HepG2 (cell line): ENCODE results near the gene RAB35. TPM values are rescaled to one million over a fixed set of nuclear protein-coding genes. Genes with fewer than 3 reads are reported as not detected.

Experiments used
- CHD4 ChIP-seq: fragments of 200-600 bp; sonication (generic); IDR thresholded peaks from 2 replicates; pipeline ENCODE4 v1.7.0; 2017; ENCODE audit warnings: mild to moderate bottlenecking, low read length, borderline replicate concordance
- DMAP1 ChIP-seq: IDR thresholded peaks from 2 replicates; pipeline ENCODE4 v1.6.1; 2016
- KLF15 ChIP-seq: sonication (generic); formaldehyde crosslinking; IDR thresholded peaks from 2 replicates; pipeline ENCODE4 v1.8.1; 2023; ENCODE audit warnings: borderline replicate concordance, mild to moderate bottlenecking, inconsistent platforms, missing genetic modification reagents, mixed read lengths
- MAFF ChIP-seq: IDR thresholded peaks from 2 replicates; pipeline ENCODE4 v1.6.1; 2011; ENCODE audit warnings: low read depth, low read length, improper control_type of control experiment
- NRL ChIP-seq: sonication (generic); formaldehyde crosslinking; IDR thresholded peaks from 2 replicates; pipeline ENCODE4 v1.5.0; 2020; ENCODE audit warnings: missing genetic modification reagents, mild to moderate bottlenecking, moderate library complexity, borderline replicate concordance
- SETDB1 ChIP-seq: sonication (generic); formaldehyde crosslinking; IDR thresholded peaks from 2 replicates; pipeline ENCODE4 v1.5.1; 2020; ENCODE audit warnings: missing genetic modification reagents, mild to moderate bottlenecking, borderline replicate concordance
- SMAD3 ChIP-seq: sonication (generic); formaldehyde crosslinking; IDR thresholded peaks from 2 replicates; pipeline ENCODE4 v1.4.0; 2020; ENCODE audit warnings: missing genetic modification reagents
- SMYD3 ChIP-seq: sonication (generic); formaldehyde crosslinking; IDR thresholded peaks from 2 replicates; pipeline ENCODE4 v1.8.1; 2023; ENCODE audit warnings: mild to moderate bottlenecking, missing genetic modification reagents
- STAG1 ChIP-seq: sonication (generic); formaldehyde crosslinking; IDR thresholded peaks from 2 replicates; pipeline ENCODE4 v1.4.0; 2020; ENCODE audit warnings: missing genetic modification reagents
- TRAFD1 ChIP-seq: sonication (generic); formaldehyde crosslinking; IDR thresholded peaks from 2 replicates; pipeline ENCODE4 v1.5.1; 2020; ENCODE audit warnings: missing genetic modification reagents, mild to moderate bottlenecking, borderline replicate concordance
- ZFP37 ChIP-seq: sonication (generic); formaldehyde crosslinking; IDR thresholded peaks from 2 replicates; pipeline ENCODE4 v1.4.0; 2020; ENCODE audit warnings: missing genetic modification reagents, borderline replicate concordance
- ZIK1 ChIP-seq: sonication (generic); formaldehyde crosslinking; IDR thresholded peaks from 2 replicates; pipeline ENCODE4 v1.5.0; 2020; ENCODE audit warnings: mild to moderate bottlenecking, low read depth, missing genetic modification reagents, borderline replicate concordance
- ZNF564 ChIP-seq: sonication (generic); formaldehyde crosslinking; IDR thresholded peaks from 2 replicates; pipeline ENCODE4 v1.8.1; 2023; ENCODE audit warnings: mild to moderate bottlenecking, missing genetic modification reagents
- ZNF710 ChIP-seq: sonication (generic); formaldehyde crosslinking; IDR thresholded peaks from 2 replicates; pipeline ENCODE4 v1.5.0; 2020; ENCODE audit warnings: mild to moderate bottlenecking, missing genetic modification reagents, borderline replicate concordance
- ZSCAN12 ChIP-seq: sonication (generic); formaldehyde crosslinking; IDR thresholded peaks from 2 replicates; pipeline ENCODE4 v1.9.0; 2021; ENCODE audit warnings: mild to moderate bottlenecking, missing genetic modification reagents
- polyA plus RNA-seq, 8 experiments: library from polyadenylated mRNA; depleted of rRNA in 3 of 8; stranded (reverse) in 7 of 8; unstranded in 1 of 8; fragments of >200 nt; fragmentation: Illumina TruSeq in 4 of 8; extraction: Trizol in 4 of 8; gene quantifications; 2 replicates each; pipeline versions ENCODE4 v1.2.1 to v1.2.3, GENCODE V29; 2011 to 2016; ENCODE audit warnings: low read depth in 4 of 8, missing spikeins in 1 of 8, mixed read lengths in 1 of 8; ENCODE audit not compliant: insufficient read depth in 1 of 8
- total RNA-seq, 5 experiments: library from RNA; depleted of rRNA; stranded (reverse); fragments of >200 nt; fragmentation: Illumina TruSeq; extraction: Trizol; gene quantifications; 2 replicates each; pipeline ENCODE4 v1.2.3, GENCODE V29; 2016; ENCODE audit warnings: low read depth in 1 of 5
- TF ChIP-seq, protein P1 (sequence below): sonication (generic); formaldehyde crosslinking; IDR thresholded peaks from one replicate; pipeline ENCODE4 v1.5.1; 2020; ENCODE audit warnings: mild to moderate bottlenecking, missing genetic modification reagents; ENCODE audit errors: not compliant biosample characterization

RAB35 gene
- total and polyA plus RNA-seq, 2 of the 13 experiments (the other 11 are each of a cell fraction or from before 2014, with no cell fraction given) = 25.2 to 29.1 TPM

GRCh38 chr12:120116792-120117651, 469 bp upstream of the RAB35 start (continued):
- peak; percentile 28; the same call in 1 of the 2 replicates for TF ChIP-seq ZFP37 (CRISPR knock-in tag)
- peak; percentile 22; the same call in 1 of the 2 replicates for TF ChIP-seq SMAD3 (CRISPR knock-in tag)
- no peak for TF ChIP-seq KLF15
- TF ChIP-seq SMYD3 = 0 out of 2 replicates have a peak, but pooled peaks have one; percentile 62
- TF ChIP-seq, protein P1, sequence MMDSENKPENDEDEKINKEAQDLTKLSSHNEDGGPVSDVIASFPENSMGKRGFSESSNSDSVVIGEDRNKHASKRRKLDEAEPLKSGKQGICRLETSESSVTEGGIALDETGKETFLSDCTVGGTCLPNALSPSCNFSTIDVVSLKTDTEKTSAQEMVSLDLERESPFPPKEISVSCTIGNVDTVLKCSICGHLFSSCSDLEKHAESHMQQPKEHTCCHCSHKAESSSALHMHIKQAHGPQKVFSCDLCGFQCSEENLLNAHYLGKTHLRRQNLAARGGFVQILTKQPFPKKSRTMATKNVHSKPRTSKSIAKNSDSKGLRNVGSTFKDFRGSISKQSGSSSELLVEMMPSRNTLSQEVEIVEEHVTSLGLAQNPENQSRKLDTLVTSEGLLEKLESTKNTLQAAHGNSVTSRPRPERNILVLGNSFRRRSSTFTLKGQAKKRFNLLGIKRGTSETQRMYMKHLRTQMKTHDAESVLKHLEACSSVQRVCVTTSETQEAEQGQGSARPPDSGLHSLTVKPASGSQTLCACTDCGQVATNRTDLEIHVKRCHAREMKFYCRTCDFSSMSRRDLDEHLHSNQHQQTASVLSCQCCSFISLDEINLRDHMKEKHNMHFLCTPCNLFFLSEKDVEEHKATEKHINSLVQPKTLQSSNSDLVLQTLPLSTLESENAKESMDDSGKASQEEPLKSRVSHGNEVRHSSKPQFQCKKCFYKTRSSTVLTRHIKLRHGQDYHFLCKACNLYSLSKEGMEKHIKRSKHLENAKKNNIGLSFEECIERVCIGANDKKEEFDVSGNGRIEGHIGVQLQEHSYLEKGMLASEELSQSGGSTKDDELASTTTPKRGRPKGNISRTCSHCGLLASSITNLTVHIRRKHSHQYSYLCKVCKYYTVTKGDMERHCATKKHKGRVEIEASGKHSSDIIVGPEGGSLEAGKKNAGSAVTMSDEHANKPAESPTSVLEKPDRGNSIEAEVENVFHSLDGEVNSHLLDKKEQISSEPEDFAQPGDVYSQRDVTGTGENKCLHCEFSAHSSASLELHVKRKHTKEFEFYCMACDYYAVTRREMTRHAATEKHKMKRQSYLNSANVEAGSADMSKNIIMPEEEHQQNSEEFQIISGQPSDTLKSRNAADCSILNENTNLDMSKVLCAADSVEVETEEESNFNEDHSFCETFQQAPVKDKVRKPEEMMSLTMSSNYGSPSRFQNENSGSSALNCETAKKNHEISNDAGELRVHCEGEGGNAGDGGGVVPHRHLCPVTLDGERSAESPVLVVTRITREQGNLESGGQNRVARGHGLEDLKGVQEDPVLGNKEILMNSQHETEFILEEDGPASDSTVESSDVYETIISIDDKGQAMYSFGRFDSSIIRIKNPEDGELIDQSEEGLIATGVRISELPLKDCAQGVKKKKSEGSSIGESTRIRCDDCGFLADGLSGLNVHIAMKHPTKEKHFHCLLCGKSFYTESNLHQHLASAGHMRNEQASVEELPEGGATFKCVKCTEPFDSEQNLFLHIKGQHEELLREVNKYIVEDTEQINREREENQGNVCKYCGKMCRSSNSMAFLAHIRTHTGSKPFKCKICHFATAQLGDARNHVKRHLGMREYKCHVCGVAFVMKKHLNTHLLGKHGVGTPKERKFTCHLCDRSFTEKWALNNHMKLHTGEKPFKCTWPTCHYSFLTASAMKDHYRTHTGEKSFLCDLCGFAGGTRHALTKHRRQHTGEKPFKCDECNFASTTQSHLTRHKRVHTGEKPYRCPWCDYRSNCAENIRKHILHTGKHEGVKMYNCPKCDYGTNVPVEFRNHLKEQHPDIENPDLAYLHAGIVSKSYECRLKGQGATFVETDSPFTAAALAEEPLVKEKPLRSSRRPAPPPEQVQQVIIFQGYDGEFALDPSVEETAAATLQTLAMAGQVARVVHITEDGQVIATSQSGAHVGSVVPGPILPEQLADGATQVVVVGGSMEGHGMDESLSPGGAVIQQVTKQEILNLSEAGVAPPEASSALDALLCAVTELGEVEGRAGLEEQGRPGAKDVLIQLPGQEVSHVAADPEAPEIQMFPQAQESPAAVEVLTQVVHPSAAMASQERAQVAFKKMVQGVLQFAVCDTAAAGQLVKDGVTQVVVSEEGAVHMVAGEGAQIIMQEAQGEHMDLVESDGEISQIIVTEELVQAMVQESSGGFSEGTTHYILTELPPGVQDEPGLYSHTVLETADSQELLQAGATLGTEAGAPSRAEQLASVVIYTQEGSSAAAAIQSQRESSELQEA (CRISPR knock-in tag) = peak; percentile 91
- TF ChIP-seq NRL = peak; percentile 90
- peak; percentile 62; the same call in 1 of the 2 replicates for TF ChIP-seq ZNF710
- peak; percentile 58; the same call in 1 of the 2 replicates for TF ChIP-seq ZIK1 (CRISPR knock-in tag)
- no peak for TF ChIP-seq TRAFD1 (CRISPR knock-in tag)
- TF ChIP-seq ZNF564 (CRISPR knock-in tag) = 0 out of 2 replicates have a peak, but pooled peaks have one; percentile 54
- TF ChIP-seq ZSCAN12 (CRISPR knock-in tag) = peak; percentile 80; the same call in 1 of the 2 replicates
- no peak for TF ChIP-seq SETDB1
- peak; percentile 84 for TF ChIP-seq DMAP1 (CRISPR knock-in tag)
- no peak for TF ChIP-seq CHD4
- 0 out of 2 replicates have a peak, but pooled peaks have one; percentile 13 for TF ChIP-seq STAG1 (CRISPR knock-in tag)
- no peak for TF ChIP-seq MAFF
